ENCODE results near the gene ASPSCR1. TPM values are rescaled to one million over a fixed set of nuclear protein-coding genes. Genes with fewer than 3 reads are reported as not detected.
A peak's percentile ranks its signal among the peaks of the same experiment; 100 is the strongest.

ASPSCR1 gene
- total and polyA plus RNA-seq, 3 donors from 2014 or later: 40.5 to 49.7 (median 46.2) TPM

DNA sequence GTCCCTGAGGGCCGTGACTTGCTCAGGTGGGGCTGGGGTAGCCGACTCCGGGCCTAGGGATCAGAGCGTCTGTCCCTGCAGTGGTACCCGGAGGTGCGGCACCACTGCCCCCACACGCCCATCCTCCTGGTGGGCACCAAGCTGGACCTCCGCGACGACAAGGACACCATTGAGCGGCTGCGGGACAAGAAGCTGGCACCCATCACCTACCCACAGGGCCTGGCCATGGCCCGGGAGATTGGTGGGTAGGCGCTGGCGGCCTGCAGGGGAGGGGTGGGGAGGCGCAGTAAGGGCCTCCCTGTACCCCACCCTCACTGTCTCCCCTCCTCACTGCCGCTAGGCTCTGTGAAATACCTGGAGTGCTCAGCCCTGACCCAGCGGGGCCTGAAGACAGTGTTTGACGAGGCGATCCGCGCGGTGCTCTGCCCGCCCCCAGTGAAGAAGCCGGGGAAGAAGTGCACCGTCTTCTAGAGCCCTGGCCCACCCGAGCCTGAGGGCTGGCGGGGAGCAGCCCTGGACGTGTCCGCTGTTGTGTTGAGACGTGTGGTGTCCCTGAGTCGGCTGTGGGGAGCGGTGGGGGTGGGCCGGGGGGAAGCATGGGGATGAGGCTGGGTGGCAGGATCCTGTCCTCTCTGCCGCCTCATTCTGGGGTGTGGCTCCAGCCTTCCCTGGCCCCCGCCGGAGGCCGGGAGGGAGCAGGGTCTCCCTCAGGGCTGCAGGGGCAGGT, 56.1 kb downstream of the ASPSCR1 start:
- Histone ChIP-seq H3K9me3 (no peaks in the 10 kb centered on the region), H3K27ac (no peak overlapping the region), H3K4me3 (no peak overlapping the region), H3K36me3 (ENCODE audit: low read depth, missing control alignments) (no peaks in the 10 kb centered on the region), H3K27me3 (no peaks in the 10 kb centered on the region), H3K4me1 (peaks cover 40% of the 10 kb centered on the region)
- no peak for DNase-seq
- WGBS, 2 donors: 93 to 94% methylated on average over 16 to 38 of the region's 38 CpGs
- TF ChIP-seq POLR2A (IDR thresholded peaks at IDR 0.05) (no peak), CTCF (IDR thresholded peaks at IDR 0.05) (no peak)
- intact Hi-C loops (cut with DNase I; ENCODE audit: low total_unique reads): loop anchor here (10.0 kb wide), 1 partner anchor 121 kb away; no protein-coding TSS in a partner anchor

GRCh38 chr17:82034371-82035011, 57.1 kb downstream of the ASPSCR1 start:
- intact Hi-C loops (cut with DNase I; ENCODE audit: low total_unique reads): loop anchor here (10.0 kb wide), 1 partner anchor 120 kb away; no protein-coding TSS in a partner anchor
- Histone ChIP-seq H3K27me3 (no peaks in the 10 kb centered on the region), H3K9me3 (no peaks in the 10 kb centered on the region), H3K4me3 (no peak overlapping the region), H3K36me3 (ENCODE audit: low read depth, missing control alignments) (no peaks in the 10 kb centered on the region), H3K4me1 (peaks cover 43% of the 10 kb centered on the region), H3K27ac (no peak overlapping the region)
- no peak for TF ChIP-seq POLR2A (IDR thresholded peaks at IDR 0.05)
- no peak for TF ChIP-seq CTCF (IDR thresholded peaks at IDR 0.05)
- no peak for DNase-seq
- WGBS, 2 donors: 78 to 86% methylated on average over 20 to 23 of the region's 23 CpGs

- no peak for DNase-seq
- no peak overlapping the region for H3K27ac ChIP-seq
- H3K27me3 ChIP-seq: no peaks in the 10 kb centered on the region
- whole genome bisulfite sequencing, 2 donors: 88 to 95% methylated on average over 8 of the region's 8 CpGs
- no peak for TF ChIP-seq POLR2A (IDR thresholded peaks at IDR 0.05)
- no peak for TF ChIP-seq CTCF (IDR thresholded peaks at IDR 0.05)
- intact Hi-C loops (cut with DNase I; ENCODE audit: low total_unique reads): loop anchor here (10.0 kb wide), 1 partner anchor 119 kb away; no protein-coding TSS in a partner anchor
- H3K9me3 ChIP-seq: no peaks in the 10 kb centered on the region
- H3K4me1 ChIP-seq: peaks cover 39% of the 10 kb centered on the region
- H3K4me3 ChIP-seq: no peak overlapping the region
- H3K36me3 ChIP-seq (ENCODE audit: low read depth, missing control alignments): no peaks in the 10 kb centered on the region
These were observed 58.1 kb downstream of the ASPSCR1 start for GRCh38 chr17:82035488-82035887.

DNA sequence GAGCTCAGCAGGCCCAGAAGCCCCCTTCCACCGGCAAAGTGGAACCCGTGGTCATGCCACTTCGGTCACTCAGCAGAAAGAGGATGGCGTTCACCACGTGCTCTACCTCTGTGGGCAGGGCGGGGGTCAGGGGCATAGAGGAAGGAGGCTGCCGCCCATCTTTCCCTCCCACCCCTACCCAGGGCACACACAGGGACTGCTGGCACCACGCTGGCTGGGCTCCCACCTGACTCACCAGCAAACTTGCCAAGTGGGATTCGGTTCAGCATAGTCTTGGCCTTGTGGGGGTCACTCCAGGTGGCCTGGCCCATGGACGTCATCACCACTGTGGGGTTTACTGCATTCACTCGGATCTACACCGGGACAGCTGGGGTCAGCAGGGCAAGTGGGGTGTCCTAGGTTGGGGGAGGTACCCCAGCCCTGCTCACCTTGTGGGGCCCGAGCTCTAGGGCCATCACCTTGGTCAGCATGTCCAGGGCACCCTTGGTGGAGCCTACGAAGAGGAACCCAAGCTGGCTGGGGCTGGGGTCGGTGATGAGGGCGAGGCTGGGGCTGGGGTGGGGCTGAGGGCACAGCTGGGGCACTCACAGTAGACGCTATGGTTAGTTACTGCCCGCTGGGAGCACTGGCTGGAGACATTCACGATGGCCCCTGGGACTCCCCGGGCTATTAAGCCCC, 58.7 kb downstream of the ASPSCR1 start:
- no peak for TF ChIP-seq POLR2A (IDR thresholded peaks at IDR 0.05)
- TF ChIP-seq CTCF (IDR thresholded peaks at IDR 0.05): no peak
- no peak overlapping the region for H3K4me3 ChIP-seq
- no peaks in the 10 kb centered on the region for H3K36me3 ChIP-seq (ENCODE audit: low read depth, missing control alignments)
- H3K27me3 ChIP-seq: no peaks in the 10 kb centered on the region
- 84 to 91% methylated on average over 10 to 20 of the region's 20 CpGs for WGBS, 2 donors
- H3K9me3 ChIP-seq: no peaks in the 10 kb centered on the region
- DNase-seq: no peak
- peaks cover 34% of the 10 kb centered on the region for H3K4me1 ChIP-seq
- intact Hi-C loops (cut with DNase I; ENCODE audit: low total_unique reads): loop anchor here (10.0 kb wide), 1 partner anchor 119 kb away; no protein-coding TSS in a partner anchor
- peak overlapping the region in 1 of 2 donors; percentile 97 for H3K27ac ChIP-seq

Measured in testis (tissue), 3 donors.